Measurements from ENCODE around the gene HSD3B1.
"Not testable (repeated sequence)": the region's sequence is repeated elsewhere in the genome, so short reads cannot be mapped to it uniquely, and the experiment has no call there.

The HSD3B1 gene

GRCh38 chr1:119490925-119491324, 16.1 kb upstream of the HSD3B1 start:
- no peak overlapping the region for H3K4me3 ChIP-seq (ENCODE audit: low read depth, low read length)
- TF ChIP-seq, protein P1, sequence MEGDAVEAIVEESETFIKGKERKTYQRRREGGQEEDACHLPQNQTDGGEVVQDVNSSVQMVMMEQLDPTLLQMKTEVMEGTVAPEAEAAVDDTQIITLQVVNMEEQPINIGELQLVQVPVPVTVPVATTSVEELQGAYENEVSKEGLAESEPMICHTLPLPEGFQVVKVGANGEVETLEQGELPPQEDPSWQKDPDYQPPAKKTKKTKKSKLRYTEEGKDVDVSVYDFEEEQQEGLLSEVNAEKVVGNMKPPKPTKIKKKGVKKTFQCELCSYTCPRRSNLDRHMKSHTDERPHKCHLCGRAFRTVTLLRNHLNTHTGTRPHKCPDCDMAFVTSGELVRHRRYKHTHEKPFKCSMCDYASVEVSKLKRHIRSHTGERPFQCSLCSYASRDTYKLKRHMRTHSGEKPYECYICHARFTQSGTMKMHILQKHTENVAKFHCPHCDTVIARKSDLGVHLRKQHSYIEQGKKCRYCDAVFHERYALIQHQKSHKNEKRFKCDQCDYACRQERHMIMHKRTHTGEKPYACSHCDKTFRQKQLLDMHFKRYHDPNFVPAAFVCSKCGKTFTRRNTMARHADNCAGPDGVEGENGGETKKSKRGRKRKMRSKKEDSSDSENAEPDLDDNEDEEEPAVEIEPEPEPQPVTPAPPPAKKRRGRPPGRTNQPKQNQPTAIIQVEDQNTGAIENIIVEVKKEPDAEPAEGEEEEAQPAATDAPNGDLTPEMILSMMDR (IDR thresholded peaks at IDR 0.05; ENCODE audit: low read depth, low read length), result no peak

DNA sequence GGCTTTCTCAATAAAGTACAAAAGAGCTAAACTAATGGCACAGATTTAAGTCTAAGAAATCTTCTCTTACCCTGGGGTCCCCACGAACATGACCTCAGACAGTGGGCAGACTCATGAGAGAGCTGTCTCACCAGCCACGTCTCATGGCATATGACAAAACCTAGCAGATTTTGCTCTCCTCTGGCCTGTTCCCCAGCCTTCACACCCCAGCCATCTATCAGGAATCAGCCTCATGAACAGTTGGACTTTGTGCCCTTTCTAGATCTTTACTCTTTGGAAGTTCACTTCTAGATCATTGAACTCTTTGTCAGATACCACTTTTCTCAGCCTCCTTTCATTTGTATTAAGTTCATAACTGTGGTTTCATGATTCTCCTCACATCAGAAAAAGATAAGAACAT, 14.2 kb upstream of the HSD3B1 start:
- TF ChIP-seq, protein P1 (IDR thresholded peaks at IDR 0.05; ENCODE audit: low read depth, low read length), result no peak
- H3K4me3 ChIP-seq (ENCODE audit: low read depth, low read length), result no peak overlapping the region

- TF ChIP-seq, protein P1 (IDR thresholded peaks at IDR 0.05; ENCODE audit: low read depth, low read length), result no peak
- no peak overlapping the region for H3K4me3 ChIP-seq (ENCODE audit: low read depth, low read length)
These were observed 2.2 kb upstream of the HSD3B1 start for GRCh38 chr1:119504831-119505230.

GRCh38 chr1:119510046-119510445, 3.0 kb downstream of the HSD3B1 start:
- TF ChIP-seq, protein P1 (IDR thresholded peaks at IDR 0.05; ENCODE audit: low read depth, low read length), result no peak
- H3K4me3 ChIP-seq (ENCODE audit: low read depth, low read length), result no peak overlapping the region

GRCh38 chr1:119515221-119515620, 8.2 kb downstream of the HSD3B1 start:
- TF ChIP-seq, protein P1 (IDR thresholded peaks at IDR 0.05; ENCODE audit: low read depth, low read length), result no peak
- H3K4me3 ChIP-seq (ENCODE audit: low read depth, low read length), result no peak overlapping the region

DNA sequence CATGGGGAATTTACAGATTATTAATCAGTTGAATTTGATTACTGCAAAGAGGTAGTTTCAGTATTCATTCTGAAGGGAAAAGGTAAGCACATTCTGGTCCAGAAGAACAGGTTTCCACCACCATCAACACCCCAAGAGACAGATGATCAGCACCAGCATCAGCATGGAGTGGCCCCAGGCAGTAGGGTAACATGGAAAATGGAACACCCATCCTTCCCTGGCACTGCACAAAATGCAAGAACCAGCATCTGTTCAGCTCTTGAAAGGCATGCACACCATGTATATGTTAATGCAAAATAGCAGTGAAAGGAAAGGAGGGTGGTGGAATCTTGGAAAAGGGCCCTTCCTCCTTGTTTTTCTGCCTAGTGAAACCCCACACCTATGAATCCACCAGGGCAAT, 9.2 kb downstream of the HSD3B1 start:
- TF ChIP-seq, protein P1 (IDR thresholded peaks at IDR 0.05; ENCODE audit: low read depth, low read length), result no peak
- no peak overlapping the region for H3K4me3 ChIP-seq (ENCODE audit: low read depth, low read length)

DNA sequence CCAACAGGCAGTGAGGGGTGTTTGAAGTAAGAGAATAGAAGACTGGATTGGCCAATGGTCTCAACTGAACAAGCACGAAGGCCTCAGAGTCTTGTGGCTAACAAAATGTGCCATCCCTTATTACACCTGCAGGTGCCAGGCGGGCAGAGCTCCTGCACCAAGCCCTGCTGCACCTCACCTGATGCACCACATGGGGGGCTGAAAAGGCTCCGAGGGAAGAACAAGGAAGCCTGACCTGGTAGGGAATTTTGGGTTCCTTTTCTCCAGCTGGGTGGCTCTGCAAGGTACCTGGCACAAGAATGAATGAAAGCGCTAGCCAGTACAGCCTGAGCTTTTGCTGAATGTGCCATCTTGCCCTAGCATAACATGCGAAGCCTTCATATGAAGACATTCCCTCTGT, 9.7 kb downstream of the HSD3B1 start:
- H3K4me3 ChIP-seq (ENCODE audit: low read depth, low read length), result no peak overlapping the region
- TF ChIP-seq, protein P1 (IDR thresholded peaks at IDR 0.05; ENCODE audit: low read depth, low read length), result no peak

DNA sequence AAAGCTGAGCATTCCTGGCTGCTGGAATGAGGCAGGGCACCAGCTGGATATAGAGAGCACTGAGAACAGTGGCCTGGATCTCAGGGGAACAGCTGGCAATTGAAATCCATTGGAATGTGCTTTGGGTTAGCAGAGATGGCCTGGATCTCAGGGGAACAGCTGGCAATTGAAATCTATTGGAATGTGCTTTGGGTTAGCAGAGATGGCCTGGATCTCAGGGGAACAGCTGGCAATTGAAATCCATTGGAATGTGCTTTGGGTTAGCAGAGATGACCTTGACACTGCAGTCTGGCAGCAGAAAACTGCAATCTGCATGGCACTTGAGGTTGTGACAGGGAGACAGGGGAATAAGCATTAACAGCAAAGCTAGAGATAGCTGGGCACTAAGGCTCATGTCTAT, 10.7 kb downstream of the HSD3B1 start:
- H3K4me3 ChIP-seq (ENCODE audit: low read depth, low read length), result not testable (repeated sequence)
